SK-N-SH treated with all-trans-retinoic acid at 6 μM for 48 hours (cell line): ENCODE measurements around the gene WHRN.

Source experiments
- CREB5 ChIP-seq: fragments of 250-450 bp; sonication (Bioruptor Pico); IDR thresholded peaks from 2 replicates; pipeline ENCODE4 v1.5.1; 2020; ENCODE audit warnings: low read depth, mild to moderate bottlenecking, moderate library complexity
- CSRNP3 ChIP-seq: fragments of 250-450 bp; sonication (Bioruptor Pico); IDR thresholded peaks from 2 replicates; pipeline ENCODE4 v1.5.1; 2021; ENCODE audit warnings: mild to moderate bottlenecking, moderate library complexity
- GLIS3 ChIP-seq: fragments of 250-450 bp; sonication (Bioruptor Pico); IDR thresholded peaks from 2 replicates; pipeline ENCODE4 v1.5.0; 2020; ENCODE audit warnings: mild to moderate bottlenecking, moderate library complexity
- ISL1 ChIP-seq: fragments of 250-450 bp; sonication (Bioruptor Pico); IDR thresholded peaks from 2 replicates; pipeline ENCODE4 v2.1.2; 2022; ENCODE audit warnings: mild to moderate bottlenecking, moderate library complexity
- PATZ1 ChIP-seq: fragments of 250-450 bp; sonication (Bioruptor Pico); IDR thresholded peaks from 2 replicates; pipeline ENCODE4 v1.8.0; 2020; ENCODE audit warnings: mild to moderate bottlenecking, moderate library complexity, borderline replicate concordance
- POU6F1 ChIP-seq: fragments of 250-450 bp; sonication (Bioruptor Pico); IDR thresholded peaks from 2 replicates; pipeline ENCODE4 v1.8.0; 2021; ENCODE audit warnings: low read depth, mild to moderate bottlenecking, moderate library complexity, borderline replicate concordance
- RARB ChIP-seq: fragments of 250-450 bp; sonication (Bioruptor Pico); IDR thresholded peaks from 2 replicates; pipeline ENCODE4 v1.8.0; 2021; ENCODE audit warnings: mild to moderate bottlenecking, moderate library complexity
- TOX ChIP-seq: fragments of 250-450 bp; sonication (Bioruptor Pico); IDR thresholded peaks from 2 replicates; pipeline ENCODE4 v1.8.0; 2021; ENCODE audit warnings: mild to moderate bottlenecking, moderate library complexity, borderline replicate concordance
- ZC3H10 ChIP-seq: fragments of 250-450 bp; sonication (Bioruptor Pico); IDR thresholded peaks from 2 replicates; pipeline ENCODE4 v1.5.1; 2021; ENCODE audit warnings: mild to moderate bottlenecking, moderate library complexity
- ZNF70 ChIP-seq: fragments of 450-650 bp; formaldehyde crosslinking; IDR thresholded peaks from 2 replicates; pipeline ENCODE4 v1.5.0; 2020; ENCODE audit warnings: mild to moderate bottlenecking, moderate library complexity
- TF ChIP-seq, protein P1 (sequence below): fragments of 250-450 bp; sonication (Bioruptor Pico); IDR thresholded peaks from 2 replicates; pipeline ENCODE4 v1.5.0; 2020; ENCODE audit warnings: mild to moderate bottlenecking, moderate library complexity

DNA sequence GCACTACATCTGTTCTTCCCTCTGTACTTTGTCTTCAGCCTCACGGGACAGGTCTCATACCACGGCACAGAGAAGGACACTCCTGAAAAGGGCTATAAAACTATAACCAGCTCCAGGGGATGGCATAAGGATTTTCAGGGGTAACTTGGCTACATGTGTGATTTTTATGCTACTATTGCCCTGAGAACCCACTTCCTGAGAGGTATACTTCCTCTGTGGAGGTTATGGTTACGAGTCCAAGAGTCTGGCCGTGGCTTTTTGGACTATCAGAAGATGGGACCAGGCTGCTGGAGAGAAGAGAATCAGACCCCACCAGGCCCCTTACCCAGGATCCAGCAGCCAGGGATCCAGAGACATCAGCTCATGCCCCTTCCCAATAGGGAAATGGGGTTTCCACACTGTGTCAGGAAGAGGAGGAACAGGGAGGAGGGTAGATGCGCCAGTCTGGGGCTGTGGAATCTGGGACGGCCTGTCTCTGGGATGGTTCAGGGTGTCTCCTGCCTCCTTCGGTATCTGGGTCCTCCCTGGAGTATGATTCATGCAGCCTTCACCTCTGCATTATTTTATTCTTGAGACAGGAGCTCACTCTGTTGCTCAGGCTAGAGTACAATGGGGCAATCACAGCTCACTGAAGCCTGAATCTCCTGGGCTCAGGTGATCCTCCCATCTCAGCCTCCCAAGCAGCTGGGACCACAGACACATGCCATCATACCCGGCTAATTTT, 29.7 kb downstream of the WHRN start:
- TF ChIP-seq TOX (CRISPR knock-in tag), result no peak
- no peak for TF ChIP-seq ZC3H10 (CRISPR knock-in tag)
- no peak for TF ChIP-seq ZNF70 (CRISPR knock-in tag)
- TF ChIP-seq PATZ1 (CRISPR knock-in tag), result no peak
- TF ChIP-seq RARB, result no peak
- TF ChIP-seq CSRNP3 (CRISPR knock-in tag), result no peak
- no peak for TF ChIP-seq CREB5 (CRISPR knock-in tag)
- no peak for TF ChIP-seq POU6F1 (CRISPR knock-in tag)
- no peak for TF ChIP-seq GLIS3
- TF ChIP-seq ISL1, result no peak
- TF ChIP-seq, protein P1, sequence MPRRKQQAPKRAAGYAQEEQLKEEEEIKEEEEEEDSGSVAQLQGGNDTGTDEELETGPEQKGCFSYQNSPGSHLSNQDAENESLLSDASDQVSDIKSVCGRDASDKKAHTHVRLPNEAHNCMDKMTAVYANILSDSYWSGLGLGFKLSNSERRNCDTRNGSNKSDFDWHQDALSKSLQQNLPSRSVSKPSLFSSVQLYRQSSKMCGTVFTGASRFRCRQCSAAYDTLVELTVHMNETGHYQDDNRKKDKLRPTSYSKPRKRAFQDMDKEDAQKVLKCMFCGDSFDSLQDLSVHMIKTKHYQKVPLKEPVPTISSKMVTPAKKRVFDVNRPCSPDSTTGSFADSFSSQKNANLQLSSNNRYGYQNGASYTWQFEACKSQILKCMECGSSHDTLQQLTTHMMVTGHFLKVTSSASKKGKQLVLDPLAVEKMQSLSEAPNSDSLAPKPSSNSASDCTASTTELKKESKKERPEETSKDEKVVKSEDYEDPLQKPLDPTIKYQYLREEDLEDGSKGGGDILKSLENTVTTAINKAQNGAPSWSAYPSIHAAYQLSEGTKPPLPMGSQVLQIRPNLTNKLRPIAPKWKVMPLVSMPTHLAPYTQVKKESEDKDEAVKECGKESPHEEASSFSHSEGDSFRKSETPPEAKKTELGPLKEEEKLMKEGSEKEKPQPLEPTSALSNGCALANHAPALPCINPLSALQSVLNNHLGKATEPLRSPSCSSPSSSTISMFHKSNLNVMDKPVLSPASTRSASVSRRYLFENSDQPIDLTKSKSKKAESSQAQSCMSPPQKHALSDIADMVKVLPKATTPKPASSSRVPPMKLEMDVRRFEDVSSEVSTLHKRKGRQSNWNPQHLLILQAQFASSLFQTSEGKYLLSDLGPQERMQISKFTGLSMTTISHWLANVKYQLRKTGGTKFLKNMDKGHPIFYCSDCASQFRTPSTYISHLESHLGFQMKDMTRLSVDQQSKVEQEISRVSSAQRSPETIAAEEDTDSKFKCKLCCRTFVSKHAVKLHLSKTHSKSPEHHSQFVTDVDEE (CRISPR knock-in tag), result no peak
